Panc1 (cell line): Measurements from ENCODE around the gene ARID4B. TPM values are rescaled to one million over a fixed set of nuclear protein-coding genes. Genes with fewer than 3 reads are reported as not detected.
A peak's percentile ranks its signal among the peaks of the same experiment; 100 is the strongest.

Experiments
- ATAC-seq: fragments of 200-7000 bp; cut with Tn5 transposase; 2 replicates; pipeline ENCODE4 v1.9.1; 2020; ENCODE audit warnings: mild to moderate bottlenecking, moderate library complexity
- BruUV-seq: library from RNA; stranded (reverse); fragments of 400-500 nt; replicated peaks from 2 replicates; lab custom pipeline; 2021; lab: Mats Ljungman, UMichigan
- CTCF ChIA-PET: fragments of 300-600 bp; sonication (Branson Sonifier 250); formaldehyde crosslinking; loops from one replicate; lab custom pipeline; 2022; ENCODE audit warnings: antibody characterized with exemption; lab: Charles Lee
- POLR2A ChIA-PET: fragments of 300-600 bp; sonication (Branson Sonifier 250); formaldehyde crosslinking; loops from one replicate; lab custom pipeline; 2022; ENCODE audit warnings: antibody characterized with exemption; lab: Charles Lee
- DNase-seq: peaks from one replicate; pipeline ENCODE4 v3.0.0-alpha.2; 2010; ENCODE audit warnings: low read depth, low spot score
- H3K27ac ChIP-seq: 2 replicates; pipeline ENCODE4 v1.5.1; 2011; ENCODE audit warnings: mild to moderate bottlenecking, low read length, inconsistent platforms
- H3K27me3 ChIP-seq: fragments of 200-500 bp; sonication (Bioruptor generic); 2 replicates; pipeline ENCODE4 v1.6.0; 2014; ENCODE audit warnings: low read length, inconsistent platforms; ENCODE audit not compliant: control insufficient read depth, insufficient read depth
- H3K36me3 ChIP-seq: fragments of 200-500 bp; sonication (Bioruptor generic); 2 replicates; pipeline ENCODE4 v1.5.1; 2014; ENCODE audit warnings: inconsistent platforms, mild to moderate bottlenecking, low read length, moderate library complexity; ENCODE audit not compliant: control insufficient read depth, insufficient read depth
- H3K4me1 ChIP-seq: 2 replicates; pipeline ENCODE4 v1.5.1; 2011; ENCODE audit warnings: inconsistent platforms, mild to moderate bottlenecking, low read length, moderate library complexity; ENCODE audit not compliant: control insufficient read depth, insufficient read depth
- H3K4me3 ChIP-seq, 2 experiments: 2 replicates each; pipeline ENCODE4 v1.5.1; 2011 to 2012; ENCODE audit warnings: low read depth in 2 of 2, low read length in 2 of 2, mild to moderate bottlenecking in 2 of 2, inconsistent platforms in 1 of 2, moderate library complexity in 1 of 2
- H3K9me3 ChIP-seq: fragments of 200-500 bp; sonication (Bioruptor generic); 2 replicates; pipeline ENCODE4 v1.5.1; 2014; ENCODE audit warnings: low read depth, mild to moderate bottlenecking, inconsistent platforms, low read length, moderate library complexity; ENCODE audit not compliant: control insufficient read depth, insufficient read depth
- CTCF ChIP-seq: fragments of 450-650 bp; IDR thresholded peaks from 2 replicates; pipeline ENCODE4 v1.5.1; 2017; ENCODE audit warnings: mild to moderate bottlenecking
- POLR2AphosphoS5 ChIP-seq: IDR thresholded peaks from 2 replicates; pipeline ENCODE4 v1.6.1; 2012; ENCODE audit warnings: mild to moderate bottlenecking, low read depth, low read length, moderate library complexity
- REST ChIP-seq, 2 experiments: IDR thresholded peaks; 2 replicates each; pipeline ENCODE4 v1.6.1; 2011 to 2012; ENCODE audit warnings: low read depth in 2 of 2, control low read depth in 1 of 2, low read length in 1 of 2, mild to moderate bottlenecking in 1 of 2, moderate library complexity in 1 of 2; ENCODE audit not compliant: insufficient read depth in 1 of 2
- SIN3A ChIP-seq: IDR thresholded peaks from 2 replicates; pipeline ENCODE4 v1.6.1; 2012; ENCODE audit warnings: low read depth, mild to moderate bottlenecking, low read length, moderate library complexity, borderline replicate concordance; ENCODE audit not compliant: insufficient read depth
- TCF7L2 ChIP-seq: IDR thresholded peaks from 2 replicates; pipeline ENCODE4 v1.6.1; 2011; ENCODE audit warnings: mild to moderate bottlenecking, low read depth, low read length, inconsistent platforms
- in situ Hi-C: cut with HindIII; loops from 2 replicates; pipeline ENCODE4 v1.10.0; 2016; ENCODE audit warnings: low sequenced_read_pairs, low pct_unique_long_range_greater_than_20kb
- intact Hi-C: fragments of 100-400 bp; cut with micrococcal nuclease; formaldehyde crosslinking; loops from one replicate; pipeline ENCODE4 v1.10.0; 2022; ENCODE audit not compliant: unreplicated experiment
- total RNA-seq: library from RNA; stranded (reverse); gene quantifications from one replicate; pipeline ENCODE4 v1.2.1, GENCODE V29; 2021; ENCODE audit not compliant: unreplicated experiment

ARID4B gene
- total RNA-seq, 1 experiment from 2014 or later: 37.5 TPM

- Histone ChIP-seq H3K27me3 (no peaks in the 10 kb centered on the region), H3K27ac (no peak overlapping the region), H3K9me3 (no peaks in the 10 kb centered on the region), H3K4me1 (no peaks in the 10 kb centered on the region), H3K4me3 (no peak overlapping the region), H3K36me3 (peaks cover 28% of the 10 kb centered on the region)
- DNase-seq (no peak), ATAC-seq (0 out of 2 replicates have a peak, but pooled peaks have one; percentile 53)
- TF ChIP-seq REST (IDR thresholded peaks at IDR 0.05; ENCODE audit: insufficient read depth in 1 of 2, low read depth in 2 of 2, low read length in 1 of 2) (no peak), TCF7L2 (no peak), POLR2AphosphoS5 (no peak), CTCF (no peak), SIN3A (no peak)
- in situ Hi-C loops: no loop called here
- intact Hi-C loops: no loop called here
- TSS peak; percentile 29 for BruUV-seq
- POLR2A ChIA-PET: interaction anchor here (0.5 kb wide), 1 partner anchor 50 kb away, joined by 3 read pairs; no protein-coding TSS in a partner anchor
- CTCF ChIA-PET: no interaction called here
Observed at GRCh38 chr1:235226933-235227332, 101.0 kb downstream of the ARID4B start.

GRCh38 chr1:235225299-235225698, 102.7 kb downstream of the ARID4B start:
- no peak for DNase-seq
- Histone ChIP-seq H3K27ac (no peak overlapping the region), H3K27me3 (no peaks in the 10 kb centered on the region), H3K4me3 (no peak overlapping the region), H3K36me3 (peaks cover 36% of the 10 kb centered on the region), H3K9me3 (no peaks in the 10 kb centered on the region), H3K4me1 (no peaks in the 10 kb centered on the region)
- ChIA-PET CTCF (no interaction called here), POLR2A (no interaction called here)
- no peak for ATAC-seq
- no TSS peak for BruUV-seq
- no peak for TF ChIP-seq CTCF
- TF ChIP-seq REST (IDR thresholded peaks at IDR 0.05; ENCODE audit: insufficient read depth in 1 of 2, low read depth in 2 of 2, low read length in 1 of 2): no peak
- no peak for TF ChIP-seq POLR2AphosphoS5
- TF ChIP-seq SIN3A: no peak
- no peak for TF ChIP-seq TCF7L2
- intact Hi-C loops (no loop called here), in situ Hi-C loops (no loop called here)
